H1 (cell line): ENCODE data around the gene NKAIN1. TPM values are rescaled to one million over a fixed set of nuclear protein-coding genes. Genes with fewer than 3 reads are reported as not detected.

Source experiments
- CTCF ChIA-PET: fragments of 300-600 bp; sonication (Branson Sonifier 250); formaldehyde crosslinking; loops from one replicate; lab custom pipeline; 2021; ENCODE audit not compliant: partially characterized antibody; lab: Charles Lee
- POLR2A ChIA-PET: fragments of 300-600 bp; sonication (Branson Sonifier 250); formaldehyde crosslinking; loops from one replicate; lab custom pipeline; 2021; ENCODE audit warnings: inconsistent platforms; ENCODE audit not compliant: partially characterized antibody; lab: Charles Lee
- DNase-seq, 2 experiments: peaks; one replicate each; pipeline versions ENCODE4 v3.0.0 to v3.0.0-alpha.2; 2010 to 2022; ENCODE audit warnings: low spot score in 2 of 2, low read depth in 1 of 2, mixed read lengths in 1 of 2
- FAIRE-seq: peaks from 2 replicates; lab custom pipeline; 2011; peaks lifted over from hg19 to GRCh38; lab: Jason Lieb, UNC
- H2AFZ ChIP-seq: 2 replicates; pipeline ENCODE4 v1.8.1; 2012; ENCODE audit warnings: low read length, inconsistent platforms
- H2AK5ac ChIP-seq: 2 replicates; pipeline ENCODE4 v1.6.1; 2013; ENCODE audit warnings: low read depth, low read length
- H2BK120ac ChIP-seq: replicated peaks from 2 replicates; pipeline ENCODE3; 2013; ENCODE audit warnings: low read depth, low read length, inconsistent platforms
- H2BK12ac ChIP-seq: 2 replicates; pipeline ENCODE4 v1.6.1; 2013; ENCODE audit warnings: low read depth, low read length
- H2BK15ac ChIP-seq: 2 replicates; pipeline ENCODE4 v1.6.1; 2013; ENCODE audit warnings: low read length
- H2BK20ac ChIP-seq: 2 replicates; pipeline ENCODE4 v1.6.1; 2013; ENCODE audit warnings: low read length
- H2BK5ac ChIP-seq: 2 replicates; pipeline ENCODE4 v1.6.1; 2013; ENCODE audit warnings: low read depth, low read length
- H3K14ac ChIP-seq: 2 replicates; pipeline ENCODE4 v1.6.1; 2013; ENCODE audit warnings: inconsistent platforms; ENCODE audit not compliant: insufficient read length
- H3K18ac ChIP-seq: 2 replicates; pipeline ENCODE4 v1.6.1; 2013; ENCODE audit warnings: low read length; ENCODE audit errors: extremely low read depth
- H3K23ac ChIP-seq: 2 replicates; pipeline ENCODE4 v1.6.1; 2013; ENCODE audit warnings: inconsistent platforms; ENCODE audit not compliant: insufficient read length
- H3K23me2 ChIP-seq: 2 replicates; pipeline ENCODE4 v1.6.1; 2013; ENCODE audit warnings: low read depth, low read length
- H3K27ac ChIP-seq: 2 replicates; pipeline ENCODE4 v1.6.1; 2011; ENCODE audit warnings: low read depth, low read length, inconsistent platforms
- H3K27me3 ChIP-seq, 4 experiments: replicated peaks in 1 of 4; 1 replicate in 1 of 4; 2 replicates in 3 of 4; pipeline versions ENCODE4 v1.6.1 to v1.8.1; 2011 to 2013; ENCODE audit warnings: low read length in 3 of 4, mild to moderate bottlenecking in 3 of 4, inconsistent platforms in 2 of 4, mixed read lengths in 2 of 4, moderate library complexity in 1 of 4; ENCODE audit not compliant: control insufficient read depth in 3 of 4, insufficient read depth in 3 of 4; ENCODE audit errors: extremely low read depth in 1 of 4
- H3K36me3 ChIP-seq, 4 experiments: 2 replicates each; pipeline versions ENCODE4 v1.6.1 to v1.8.1; 2011 to 2013; ENCODE audit warnings: mild to moderate bottlenecking in 4 of 4, low read length in 3 of 4, moderate library complexity in 2 of 4, control low read depth in 1 of 4, inconsistent platforms in 1 of 4; ENCODE audit not compliant: insufficient read depth in 4 of 4, control insufficient read depth in 2 of 4
- H3K4ac ChIP-seq: replicated peaks from 2 replicates; pipeline ENCODE3; 2013; ENCODE audit warnings: low read length, low read depth, mixed read lengths, inconsistent platforms; ENCODE audit not compliant: insufficient read length
- H3K4me1 ChIP-seq, 4 experiments: replicated peaks in 1 of 4; 1 replicate in 1 of 4; 2 replicates in 3 of 4; pipeline versions ENCODE4 v1.6.1 to v1.8.1; 2011 to 2013; ENCODE audit warnings: low read length in 3 of 4, inconsistent platforms in 2 of 4, mixed read lengths in 1 of 4; ENCODE audit not compliant: insufficient read depth in 4 of 4, control insufficient read depth in 3 of 4
- H3K4me2 ChIP-seq, 2 experiments: 2 replicates each; pipeline versions ENCODE4 v1.6.1 to v1.8.1; 2011 to 2013; ENCODE audit warnings: low read depth in 2 of 2, low read length in 2 of 2, control low read depth in 1 of 2, inconsistent platforms in 1 of 2, mild to moderate bottlenecking in 1 of 2; ENCODE audit not compliant: insufficient read depth in 1 of 2
- H3K4me3 ChIP-seq, 4 experiments: fragments of 200-600, 300-600 bp in 1 of 4; sonication (generic), shearing (Covaris generic), sonication (Bioruptor Twin) in 1 of 4; 2 replicates each; pipeline versions ENCODE4 v1.5.1 to v1.8.1; 2011 to 2016; ENCODE audit warnings: low read length in 4 of 4, low read depth in 3 of 4, control low read depth in 2 of 4, inconsistent platforms in 2 of 4, mild to moderate bottlenecking in 2 of 4, mixed read lengths in 1 of 4, moderate library complexity in 1 of 4; ENCODE audit not compliant: insufficient read depth in 2 of 4; ENCODE audit errors: extremely low read depth in 1 of 4
- H3K56ac ChIP-seq: replicated peaks from 2 replicates; pipeline ENCODE3; 2013; ENCODE audit warnings: low read depth, mild to moderate bottlenecking, mixed read lengths, low read length, inconsistent platforms; ENCODE audit not compliant: insufficient read length
- H3K79me1 ChIP-seq: 2 replicates; pipeline ENCODE4 v1.6.1; 2013; ENCODE audit warnings: low read depth, low read length, control low read depth
- H3K79me2 ChIP-seq, 2 experiments: 2 replicates each; pipeline versions ENCODE4 v1.6.1 to v1.8.1; 2012 to 2013; ENCODE audit warnings: low read length in 2 of 2, mild to moderate bottlenecking in 2 of 2, inconsistent platforms in 1 of 2; ENCODE audit not compliant: insufficient read depth in 2 of 2, control insufficient read depth in 1 of 2
- H3K9ac ChIP-seq, 4 experiments: replicated peaks in 1 of 4; 1 replicate in 1 of 4; 2 replicates in 3 of 4; pipeline versions ENCODE4 v1.6.1 to v1.8.1; 2011 to 2013; ENCODE audit warnings: low read depth in 3 of 4, low read length in 3 of 4, control low read depth in 2 of 4, mild to moderate bottlenecking in 2 of 4, moderate library complexity in 2 of 4, inconsistent platforms in 1 of 4; ENCODE audit errors: extremely low read depth in 1 of 4
- H3K9me3 ChIP-seq, 2 experiments: 2 replicates each; pipeline versions ENCODE4 v1.6.1 to v1.8.1; 2012 to 2013; ENCODE audit warnings: mild to moderate bottlenecking in 2 of 2, moderate library complexity in 2 of 2, control low read depth in 1 of 2, inconsistent platforms in 1 of 2, low read depth in 1 of 2, low read length in 1 of 2, mixed read lengths in 1 of 2; ENCODE audit not compliant: insufficient read depth in 2 of 2
- H4K20me1 ChIP-seq, 2 experiments: replicated peaks in 1 of 2; 2 replicates each; pipeline versions ENCODE3 to v1.8.1; 2011 to 2013; ENCODE audit warnings: inconsistent platforms in 2 of 2, low read length in 2 of 2, mild to moderate bottlenecking in 1 of 2; ENCODE audit not compliant: insufficient read depth in 2 of 2, control insufficient read depth in 1 of 2
- H4K5ac ChIP-seq: 2 replicates; pipeline ENCODE4 v1.6.1; 2013; ENCODE audit warnings: low read length, low read depth, mixed read lengths, inconsistent platforms; ENCODE audit not compliant: insufficient read length
- H4K8ac ChIP-seq: 2 replicates; pipeline ENCODE4 v1.8.0; 2013; ENCODE audit warnings: mild to moderate bottlenecking, moderate library complexity, low read length, inconsistent platforms; ENCODE audit not compliant: insufficient read depth; ENCODE audit errors: extremely low read depth
- H4K91ac ChIP-seq: replicated peaks from 2 replicates; pipeline ENCODE3; 2013; ENCODE audit warnings: low read length, mixed read lengths, inconsistent platforms; ENCODE audit not compliant: insufficient read length
- E2F6 ChIP-seq: IDR thresholded peaks from 2 replicates; pipeline ENCODE4 v1.6.1; 2012; ENCODE audit warnings: inconsistent platforms
- SRF ChIP-seq: IDR thresholded peaks from 2 replicates; pipeline ENCODE4 v1.6.1; 2011; ENCODE audit warnings: mild to moderate bottlenecking, low read depth, low read length, moderate library complexity
- USF2 ChIP-seq: IDR thresholded peaks from 2 replicates; pipeline ENCODE4 v1.6.1; 2011; ENCODE audit warnings: low read length, improper control_type of control experiment
- WGBS, 2 experiments: shearing (Covaris generic) in 1 of 2; methylation state at CpG; one replicate each; pipeline versions ENCODE4 v1.1.6 to v1.1.7; 2013 to 2015; ENCODE audit warnings: low lambda C conversion rate in 2 of 2, mixed read lengths in 2 of 2, inconsistent platforms in 1 of 2, low coverage in 1 of 2, missing lambda C conversion rate in 1 of 2; ENCODE audit not compliant: insufficient replicate concordance in 2 of 2, insufficient coverage in 1 of 2, insufficient read length in 1 of 2; ENCODE audit errors: extremely low coverage in 1 of 2, missing lambda C conversion rate in 1 of 2; 5-methylcytosine and 5-hydroxymethylcytosine counted together
- polyA plus RNA-seq, 7 experiments: library from polyadenylated mRNA; depleted of rRNA in 3 of 7; stranded (reverse) in 5 of 7; unstranded in 2 of 7; fragments of >200 nt in 5 of 7; fragments of 200-250 nt in 2 of 7; gene quantifications; 1 replicate in 5 of 7; 2 replicates in 1 of 7; 4 replicates in 1 of 7; pipeline versions ENCODE4 v1.2.1 to v1.2.3, GENCODE V29; 2011 to 2013; ENCODE audit warnings: missing spikeins in 2 of 7, mixed read lengths in 2 of 7
- total RNA-seq: library from RNA; stranded (reverse); fragmentation: NEBNext Ultra II Directional; extraction: Animal tissue kit (Norgen Biotek cat#: 25700); gene quantifications from 2 replicates; pipeline ENCODE4 v1.2.1, GENCODE V29; 2021
- TF ChIP-seq, protein P1 (sequence below): IDR thresholded peaks from 2 replicates; pipeline ENCODE4 v1.6.1; 2012; ENCODE audit warnings: inconsistent platforms

Gene NKAIN1
- total and polyA plus RNA-seq, 2 of the 8 experiments (the other 6 are each of a cell fraction or from before 2014, with no cell fraction given), result 59.3 to 66.9 TPM

DNA sequence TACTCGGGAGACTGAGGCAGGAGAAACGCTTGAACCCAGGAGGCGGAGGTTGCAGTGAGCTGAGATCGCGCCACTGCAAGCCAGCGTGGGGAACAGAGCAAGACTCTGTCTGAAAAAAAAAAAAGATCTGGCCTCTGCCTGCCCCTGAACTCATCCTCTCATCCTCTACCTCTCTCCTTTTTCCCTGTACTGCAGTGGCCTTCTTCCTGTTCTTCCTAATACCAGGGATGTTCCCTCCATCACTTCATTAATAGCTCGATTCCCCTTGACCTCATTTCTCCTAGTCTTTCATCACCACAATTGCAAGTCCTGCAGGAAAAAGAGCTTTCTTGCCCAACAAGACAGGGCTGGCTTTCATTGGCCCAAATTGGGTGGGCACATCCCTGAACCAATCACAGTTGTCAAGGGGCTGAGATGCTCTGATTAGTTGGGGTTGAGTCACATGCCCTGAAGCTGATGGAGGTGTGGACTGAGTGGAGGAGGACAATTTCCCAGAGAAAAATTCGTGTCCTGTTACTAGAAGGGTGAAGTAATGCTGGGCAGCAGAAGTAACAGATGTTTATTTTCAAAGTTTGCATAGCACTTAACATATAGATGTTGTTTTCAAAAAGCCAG is 87.4 kb downstream of the NKAIN1 start:
- no peak overlapping the region for H4K5ac ChIP-seq
- peaks cover 0 to 3% (median 1%) of the 10 kb centered on the region in 4 experiments; a peak in 4 of 7 replicates for H3K4me1 ChIP-seq
- TF ChIP-seq SRF, result no peak
- TF ChIP-seq E2F6, result peak; percentile 47; the same call in 1 of the 2 replicates
- TF ChIP-seq USF2, result 0 out of 2 replicates have a peak, but pooled peaks have one; percentile 9
- TF ChIP-seq, protein P1, sequence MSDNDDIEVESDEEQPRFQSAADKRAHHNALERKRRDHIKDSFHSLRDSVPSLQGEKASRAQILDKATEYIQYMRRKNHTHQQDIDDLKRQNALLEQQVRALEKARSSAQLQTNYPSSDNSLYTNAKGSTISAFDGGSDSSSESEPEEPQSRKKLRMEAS, result 0 out of 2 replicates have a peak, but pooled peaks have one; percentile 22
- no peak overlapping the region for H2BK120ac ChIP-seq
- 79% methylated on average over 7 of the region's 8 CpGs; no CpG with 5 or more reads in 1 of the 2 experiments for WGBS, 2 experiments
- no peak overlapping the region for H4K91ac ChIP-seq
- no peak overlapping the region for H3K4ac ChIP-seq
- no peak overlapping the region for H3K9ac ChIP-seq
- H3K79me2 ChIP-seq, result no peaks in the 10 kb centered on the region
- no peak overlapping the region for H3K56ac ChIP-seq
- no peak overlapping the region for H3K18ac ChIP-seq
- H2BK5ac ChIP-seq, result 0 out of 2 replicates have a peak overlapping the region, but pooled peaks have one; percentile 6
- no peak overlapping the region for H2BK15ac ChIP-seq
- no peak overlapping the region for H2AK5ac ChIP-seq
- no peaks in the 10 kb centered on the region for H3K79me1 ChIP-seq
- H2BK12ac ChIP-seq, result no peak overlapping the region
- CTCF ChIA-PET, result interaction anchor here (0.6 to 1.6 kb wide), 10 partner anchors 10 to 922 kb away, joined by 3 to 8 read pairs (median 4); no protein-coding TSS in a partner anchor
- no peak overlapping the region for H4K8ac ChIP-seq
- POLR2A ChIA-PET, result interaction anchor here (0.6 to 5.2 kb wide), 9 partner anchors 11 to 1318 kb away, joined by 3 to 42 read pairs (median 3); partner anchors contain the start of genes PUM1, SNRNP40 and ZCCHC17
- H3K23ac ChIP-seq, result no peak overlapping the region
- H3K4me2 ChIP-seq, result no peak overlapping the region
- no peak for DNase-seq
- H3K27ac ChIP-seq, result no peak overlapping the region
- peaks cover 7% of the 10 kb centered on the region for H3K23me2 ChIP-seq
- no peak overlapping the region for H3K14ac ChIP-seq
- H3K4me3 ChIP-seq, result no peak overlapping the region
- no peaks in the 10 kb centered on the region for H3K27me3 ChIP-seq
- H3K36me3 ChIP-seq, result peaks cover 0 to 2% (median 0%) of the 10 kb centered on the region in 4 experiments; a peak in 1 of 8 replicates
- peak overlapping the region; percentile 82; the same call in 1 of the 2 replicates for H2AFZ ChIP-seq
- FAIRE-seq, result no peak
- H4K20me1 ChIP-seq, result no peaks in the 10 kb centered on the region
- H3K9me3 ChIP-seq, result no peaks in the 10 kb centered on the region
- H2BK20ac ChIP-seq, result no peak overlapping the region
